ENCODE results near the gene NOP56.
"Not testable (repeated sequence)": the region's sequence is repeated elsewhere in the genome, so short reads cannot be mapped to it uniquely, and the experiment has no call there.

The NOP56 gene

GRCh38 chr20:2688041-2688591 is 35.7 kb downstream of the NOP56 start:
- DNase-seq (ENCODE audit: low spot score): no peak

- no peak for DNase-seq (ENCODE audit: low spot score)
Observed at GRCh38 chr20:2690213-2690612, 37.8 kb downstream of the NOP56 start.

GRCh38 chr20:2690718-2691117 is 38.3 kb downstream of the NOP56 start:
- no peak for DNase-seq (ENCODE audit: low spot score)

GRCh38 chr20:2691127-2691526 is 38.7 kb downstream of the NOP56 start:
- no peak for DNase-seq (ENCODE audit: low spot score)

GRCh38 chr20:2691663-2692035 is 39.2 kb downstream of the NOP56 start:
- DNase-seq (ENCODE audit: low spot score): no peak

GRCh38 chr20:2692036-2692885 is 39.8 kb downstream of the NOP56 start, which contains the start of gene EBF4:
Gene EBF4 (plus strand): TSS chr20:2692780. CDS start chr20:2693646, 866 bp downstream.
- DNase-seq (ENCODE audit: low spot score): no peak

- DNase-seq (ENCODE audit: low spot score): no peak
Observed at GRCh38 chr20:2692886-2693285, 40.5 kb downstream of the NOP56 start.

- DNase-seq (ENCODE audit: low spot score): no peak
Observed at GRCh38 chr20:2693286-2694007, 41.0 kb downstream of the NOP56 start.

- DNase-seq (ENCODE audit: low spot score): no peak
Observed at GRCh38 chr20:2694008-2694471, 41.6 kb downstream of the NOP56 start.

GRCh38 chr20:2694519-2694918 is 42.1 kb downstream of the NOP56 start:
- no peak for DNase-seq (ENCODE audit: low spot score)

GRCh38 chr20:2695206-2695983 is 43.0 kb downstream of the NOP56 start:
- DNase-seq (ENCODE audit: low spot score): no peak

- DNase-seq (ENCODE audit: low spot score): not testable (repeated sequence)
Observed at GRCh38 chr20:2695984-2696525, 43.6 kb downstream of the NOP56 start.

- no peak for DNase-seq (ENCODE audit: low spot score)
Observed at GRCh38 chr20:2696646-2697045, 44.2 kb downstream of the NOP56 start.

GRCh38 chr20:2697768-2698167 is 45.3 kb downstream of the NOP56 start:
- no peak for DNase-seq (ENCODE audit: low spot score)

GRCh38 chr20:2698186-2698817 is 45.9 kb downstream of the NOP56 start:
- no peak for DNase-seq (ENCODE audit: low spot score)

GRCh38 chr20:2698912-2699311 is 46.5 kb downstream of the NOP56 start:
- DNase-seq (ENCODE audit: low spot score): no peak

- DNase-seq (ENCODE audit: low spot score): no peak
Observed at GRCh38 chr20:2699775-2700413, 47.5 kb downstream of the NOP56 start.

- no peak for DNase-seq (ENCODE audit: low spot score)
Observed at GRCh38 chr20:2700913-2701620, 48.6 kb downstream of the NOP56 start.

- DNase-seq (ENCODE audit: low spot score): no peak
Observed at GRCh38 chr20:2701671-2702081, 49.2 kb downstream of the NOP56 start.
